GM10248 (cell line): ENCODE results near the gene MTARC1.
A peak's percentile ranks its signal among the peaks of the same experiment; 100 is the strongest.

Experiments used
- CTCF ChIA-PET: fragments of 300-600 bp; sonication (Branson Sonifier 250); formaldehyde crosslinking; extraction: SDS; loops from one replicate; lab custom pipeline; 2021; ENCODE audit warnings: antibody characterized with exemption; lab: Yijun Ruan, JAX
- POLR2A ChIA-PET: fragments of 350-650 bp; sonication (Branson Sonifier 250); formaldehyde crosslinking; extraction: SDS; loops from one replicate; lab custom pipeline; 2020; ENCODE audit warnings: antibody characterized with exemption; lab: Yijun Ruan, JAX
- DNase-seq: peaks from one replicate; pipeline ENCODE4 v3.0.0; 2012; ENCODE audit errors: extremely low spot score
- TF ChIP-seq, protein P1 (sequence below): IDR thresholded peaks from 2 replicates; pipeline ENCODE4 v1.5.1; 2012; ENCODE audit warnings: mild to moderate bottlenecking, low read depth; ENCODE audit errors: extremely low read depth, missing control alignments, control extremely low read depth

The MTARC1 gene

DNA sequence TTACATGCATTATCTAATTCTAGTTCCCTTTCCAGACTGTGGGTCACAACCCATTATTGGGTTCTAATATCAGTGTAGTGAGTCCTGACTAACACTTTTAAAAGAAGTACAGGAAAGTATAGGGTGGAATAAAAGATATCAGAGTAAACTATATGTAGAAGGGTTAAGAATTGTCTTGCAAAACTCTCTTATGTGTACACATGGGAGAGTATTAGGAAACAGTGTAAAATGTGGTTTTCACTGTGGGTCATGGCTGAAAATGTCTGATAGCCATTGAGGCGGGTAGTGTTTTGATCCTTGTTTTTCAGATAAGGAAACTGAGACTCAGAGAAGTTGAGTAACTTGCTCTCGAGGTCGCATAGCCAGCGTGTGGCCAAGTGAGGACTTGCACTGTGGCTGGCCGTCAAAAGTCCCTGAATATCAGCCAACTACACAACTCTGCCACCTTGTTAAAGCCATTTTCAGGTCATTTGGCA is 18.5 kb upstream of the MTARC1 start:
- CTCF ChIA-PET: interaction anchor here (0.9 to 1.3 kb wide), 2 partner anchors 8 to 12 kb away, joined by 3 to 7 read pairs; no protein-coding TSS in a partner anchor
- no peak for DNase-seq
- TF ChIP-seq, protein P1, sequence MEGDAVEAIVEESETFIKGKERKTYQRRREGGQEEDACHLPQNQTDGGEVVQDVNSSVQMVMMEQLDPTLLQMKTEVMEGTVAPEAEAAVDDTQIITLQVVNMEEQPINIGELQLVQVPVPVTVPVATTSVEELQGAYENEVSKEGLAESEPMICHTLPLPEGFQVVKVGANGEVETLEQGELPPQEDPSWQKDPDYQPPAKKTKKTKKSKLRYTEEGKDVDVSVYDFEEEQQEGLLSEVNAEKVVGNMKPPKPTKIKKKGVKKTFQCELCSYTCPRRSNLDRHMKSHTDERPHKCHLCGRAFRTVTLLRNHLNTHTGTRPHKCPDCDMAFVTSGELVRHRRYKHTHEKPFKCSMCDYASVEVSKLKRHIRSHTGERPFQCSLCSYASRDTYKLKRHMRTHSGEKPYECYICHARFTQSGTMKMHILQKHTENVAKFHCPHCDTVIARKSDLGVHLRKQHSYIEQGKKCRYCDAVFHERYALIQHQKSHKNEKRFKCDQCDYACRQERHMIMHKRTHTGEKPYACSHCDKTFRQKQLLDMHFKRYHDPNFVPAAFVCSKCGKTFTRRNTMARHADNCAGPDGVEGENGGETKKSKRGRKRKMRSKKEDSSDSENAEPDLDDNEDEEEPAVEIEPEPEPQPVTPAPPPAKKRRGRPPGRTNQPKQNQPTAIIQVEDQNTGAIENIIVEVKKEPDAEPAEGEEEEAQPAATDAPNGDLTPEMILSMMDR: no peak
- POLR2A ChIA-PET: no interaction called here

- POLR2A ChIA-PET: no interaction called here
- no peak for DNase-seq
- CTCF ChIA-PET: interaction anchor here (0.8 to 0.9 kb wide), 2 partner anchors 13 to 59 kb away, joined by 3 read pairs; no protein-coding TSS in a partner anchor
- TF ChIP-seq, protein P1: no peak
Measured at GRCh38 chr1:220769205-220769604, 17.5 kb upstream of the MTARC1 start.

DNA sequence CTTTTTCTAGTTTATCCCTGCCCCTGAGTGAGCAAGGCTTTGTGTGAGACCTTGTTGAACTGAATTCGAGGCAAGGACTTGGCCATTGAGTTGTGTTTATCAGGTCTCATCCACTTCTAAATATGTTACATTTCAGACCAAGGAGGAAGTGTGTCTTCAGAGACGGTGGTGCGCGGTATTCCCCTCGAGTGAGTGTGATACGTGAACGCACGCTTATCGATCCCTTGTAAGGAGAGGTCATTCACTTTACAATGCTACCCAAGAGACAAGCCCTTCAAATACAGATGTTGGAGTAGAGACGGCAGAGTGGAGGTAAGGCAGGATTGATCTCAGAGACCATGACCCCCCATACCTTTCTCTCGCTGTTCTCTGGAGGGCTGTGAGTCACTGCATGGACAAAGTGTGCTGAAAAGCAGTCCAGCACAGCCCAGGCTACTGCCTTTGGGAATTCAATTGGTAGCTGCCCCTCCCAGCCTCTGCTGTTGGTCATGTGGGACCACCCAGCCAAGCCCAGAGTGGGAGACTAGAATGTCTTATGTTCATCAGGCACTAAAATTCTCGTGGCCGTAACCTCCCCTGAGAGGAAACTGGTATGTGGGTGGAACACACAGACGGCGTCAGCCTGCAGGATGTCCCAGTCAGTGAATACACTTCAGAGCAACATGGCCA is 16.3 kb upstream of the MTARC1 start:
- TF ChIP-seq, protein P1: no peak
- CTCF ChIA-PET: interaction anchor here (3.0 kb wide), 1 partner anchor 8 kb away, joined by 14 read pairs; no protein-coding TSS in a partner anchor
- DNase-seq: peak; percentile 63
- POLR2A ChIA-PET: no interaction called here

DNA sequence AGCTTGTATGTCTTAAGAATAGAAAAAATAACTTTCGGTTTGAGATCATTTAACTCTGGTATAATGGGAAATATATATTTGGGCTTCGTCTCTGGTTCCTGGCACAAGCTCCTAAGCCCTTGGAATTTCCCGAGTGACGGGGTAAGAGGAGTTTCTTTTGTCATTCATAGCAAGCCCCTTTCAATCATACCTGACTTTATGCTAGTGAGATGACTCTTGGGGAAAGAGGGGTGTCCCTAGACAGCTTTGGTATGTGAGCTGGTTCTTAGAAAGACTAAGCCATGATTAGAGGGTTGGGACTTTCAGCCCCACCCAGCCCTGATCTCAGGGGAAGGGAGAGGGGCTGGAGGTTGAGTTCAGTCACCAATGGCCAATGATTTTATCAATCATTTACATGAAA is 13.9 kb upstream of the MTARC1 start:
- TF ChIP-seq, protein P1: no peak
- no peak for DNase-seq
- POLR2A ChIA-PET: no interaction called here
- CTCF ChIA-PET: interaction anchor here (0.9 to 4.3 kb wide), 9 partner anchors 10 to 554 kb away, joined by 3 to 27 read pairs (median 3); partner anchors contain the start of gene MTARC1

- ChIA-PET CTCF (interaction anchor here (0.7 to 5.0 kb wide), 20 partner anchors 8 to 952 kb away, joined by 3 to 48 read pairs (median 4); partner anchors contain the start of gene MTARC2), POLR2A (no interaction called here)
- TF ChIP-seq, protein P1: peak; percentile 70
- peak; percentile 44 for DNase-seq
Measured at GRCh38 chr1:220775240-220775853, 11.4 kb upstream of the MTARC1 start.

DNA sequence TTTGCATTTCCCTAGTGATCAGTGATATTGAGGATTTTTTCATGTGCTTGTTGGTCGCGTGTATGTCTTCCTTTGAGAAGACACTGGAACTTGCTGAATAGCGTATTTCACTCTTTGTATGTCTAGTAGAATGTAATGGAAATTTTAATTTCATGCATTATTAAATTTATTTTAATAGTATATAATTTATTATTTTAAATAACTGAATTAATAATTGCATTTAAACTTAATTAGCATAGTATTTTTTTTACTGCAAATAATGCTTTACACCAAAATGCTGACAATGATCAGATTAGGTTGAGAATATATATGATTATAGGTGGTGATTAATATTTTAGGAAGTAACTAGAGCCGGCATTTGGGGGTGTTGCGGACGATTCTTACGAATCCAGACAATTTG is 10.5 kb upstream of the MTARC1 start:
- ChIA-PET POLR2A (no interaction called here), CTCF (interaction anchor here (0.9 to 5.0 kb wide), 21 partner anchors 9 to 664 kb away, joined by 3 to 48 read pairs (median 4); partner anchors contain the start of genes MTARC1 and MTARC2)
- DNase-seq: no peak
- TF ChIP-seq, protein P1: no peak
